K562 treated with DMSO at 1 percent for 12 hours (cell line): ENCODE data around the gene TPBGL. TPM values are rescaled to one million over a fixed set of nuclear protein-coding genes. Genes with fewer than 3 reads are reported as not detected.

Experiments
- total RNA-seq: library from RNA; unstranded; fragments of 300-600 nt; gene quantifications from 2 replicates; pipeline ENCODE4 v1.2.3, GENCODE V29; 2022; ENCODE audit not compliant: insufficient read depth

TPBGL gene
- total RNA-seq: 0.28 TPM in 1 of 2 replicates, not detected in the other

GRCh38 chr11:75240311-75241035 is at the start of gene TPBGL:
TSS of gene TPBGL (plus strand) at chr11:75240774. CDS start at chr11:75241050, 276 bp downstream.

Other genes starting within 250 kb of the TPBGL start
- gene OR2AT4, start 143.9 kb upstream of the TPBGL start, total RNA-seq: 0.17 TPM in 1 of 2 replicates, not detected in the other
- 2.6 and 16.8 TPM in 2 replicates for gene SLCO2B1, start 89.7 kb upstream of the TPBGL start, total RNA-seq
- 17.8 and 52.5 TPM in 2 replicates for gene ARRB1, start 110.9 kb downstream of the TPBGL start, total RNA-seq
- gene RPS3, start 158.7 kb downstream of the TPBGL start, total RNA-seq: 5,508 and 7,806 TPM in 2 replicates
- gene KLHL35, start 192.4 kb downstream of the TPBGL start, total RNA-seq: 0.60 TPM in 1 of 2 replicates, not detected in the other